ENCODE data around the gene CFDP1.

- TF ChIP-seq CTCF (IDR thresholded peaks at IDR 0.05; ENCODE audit: borderline replicate concordance, extremely low read depth, low read length, poor library complexity, severe bottlenecking) (no peak), EZH2 (IDR thresholded peaks at IDR 0.05; ENCODE audit: borderline replicate concordance, low read depth, low read length, severe bottlenecking) (no peak)
Measured at GRCh38 chr16:75383141-75383540, 50.2 kb downstream of the CFDP1 start.
